Neural cell (in vitro differentiated cells): ENCODE measurements around the gene KDM4E.

Experiments used
- EZH2 ChIP-seq: fragments of 200-600, 300-800 bp; shearing (Covaris generic), sonication (generic); IDR thresholded peaks from 2 replicates; pipeline ENCODE4 v1.6.1; 2014; ENCODE audit warnings: antibody characterized with exemption, low read length, borderline replicate concordance, mild to moderate bottlenecking; ENCODE audit not compliant: insufficient read depth, poor library complexity, severe bottlenecking
- RAD21 ChIP-seq: fragments of 450-650 bp; conservative IDR thresholded peaks from 2 replicates; pipeline ENCODE4 v1.6.1; 2014; ENCODE audit warnings: antibody characterized with exemption, mild to moderate bottlenecking, moderate library complexity
- TF ChIP-seq, protein P1 (sequence below): fragments of 450-650 bp; IDR thresholded peaks from 2 replicates; pipeline ENCODE4 v1.5.1; 2014; ENCODE audit warnings: antibody characterized with exemption, mild to moderate bottlenecking, moderate library complexity; ENCODE audit not compliant: poor library complexity, severe bottlenecking

DNA sequence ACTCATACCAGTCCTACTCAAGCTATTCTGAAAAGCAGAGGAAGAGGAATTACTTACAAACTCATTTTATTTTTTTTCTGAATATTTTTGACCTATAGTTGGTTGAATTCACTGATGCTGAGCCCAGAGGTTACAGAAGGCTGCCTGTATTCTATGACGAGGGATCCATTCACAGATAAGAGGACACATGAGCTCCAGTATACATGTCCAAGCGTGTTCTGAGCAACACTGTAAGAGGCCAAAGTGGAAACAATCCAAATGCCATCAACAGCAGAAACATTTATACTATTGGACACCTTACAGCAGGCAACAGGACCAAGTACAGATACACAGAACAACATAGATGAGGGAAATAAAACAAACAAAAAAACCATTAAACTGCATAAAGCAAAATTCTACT lies 10.3 kb downstream of the KDM4E start:
- TF ChIP-seq, protein P1, sequence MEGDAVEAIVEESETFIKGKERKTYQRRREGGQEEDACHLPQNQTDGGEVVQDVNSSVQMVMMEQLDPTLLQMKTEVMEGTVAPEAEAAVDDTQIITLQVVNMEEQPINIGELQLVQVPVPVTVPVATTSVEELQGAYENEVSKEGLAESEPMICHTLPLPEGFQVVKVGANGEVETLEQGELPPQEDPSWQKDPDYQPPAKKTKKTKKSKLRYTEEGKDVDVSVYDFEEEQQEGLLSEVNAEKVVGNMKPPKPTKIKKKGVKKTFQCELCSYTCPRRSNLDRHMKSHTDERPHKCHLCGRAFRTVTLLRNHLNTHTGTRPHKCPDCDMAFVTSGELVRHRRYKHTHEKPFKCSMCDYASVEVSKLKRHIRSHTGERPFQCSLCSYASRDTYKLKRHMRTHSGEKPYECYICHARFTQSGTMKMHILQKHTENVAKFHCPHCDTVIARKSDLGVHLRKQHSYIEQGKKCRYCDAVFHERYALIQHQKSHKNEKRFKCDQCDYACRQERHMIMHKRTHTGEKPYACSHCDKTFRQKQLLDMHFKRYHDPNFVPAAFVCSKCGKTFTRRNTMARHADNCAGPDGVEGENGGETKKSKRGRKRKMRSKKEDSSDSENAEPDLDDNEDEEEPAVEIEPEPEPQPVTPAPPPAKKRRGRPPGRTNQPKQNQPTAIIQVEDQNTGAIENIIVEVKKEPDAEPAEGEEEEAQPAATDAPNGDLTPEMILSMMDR, result no peak
- TF ChIP-seq RAD21, result no peak
- no peak for TF ChIP-seq EZH2
